Type B pancreatic cell (in vitro differentiated cells): Measurements from ENCODE around the gene CERKL. TPM values are rescaled to one million over a fixed set of nuclear protein-coding genes. Genes with fewer than 3 reads are reported as not detected.

Source experiments
- DNase-seq: peaks from one replicate; pipeline ENCODE4 v3.0.0; 2021; ENCODE audit warnings: mixed read lengths; ENCODE audit not compliant: unreplicated experiment; ENCODE audit errors: extremely low spot score
- H3K27ac Mint-ChIP-seq: 2 replicates; pipeline ENCODE4 v1.8.0; 2021; ENCODE audit warnings: mild to moderate bottlenecking, mixed read lengths
- H3K27me3 Mint-ChIP-seq: 2 replicates; pipeline ENCODE4 v1.8.0; 2021; ENCODE audit warnings: mixed read lengths
- H3K36me3 Mint-ChIP-seq: 2 replicates; pipeline ENCODE4 v1.8.0; 2021; ENCODE audit warnings: mixed read lengths
- H3K4me1 Mint-ChIP-seq: one replicate; pipeline ENCODE4 v1.8.0; 2021; ENCODE audit warnings: mixed read lengths; ENCODE audit not compliant: unreplicated experiment
- H3K4me3 Mint-ChIP-seq: 2 replicates; pipeline ENCODE4 v1.8.0; 2021; ENCODE audit warnings: mild to moderate bottlenecking, mixed read lengths
- H3K9me3 Mint-ChIP-seq: 2 replicates; pipeline ENCODE4 v1.8.0; 2021; ENCODE audit warnings: mixed read lengths
- total RNA-seq: library from RNA; stranded (reverse); gene quantifications from 2 replicates; pipeline ENCODE4 v1.2.1, GENCODE V29; 2021; ENCODE audit warnings: low replicate concordance
- TF ChIP-seq, protein P1 (sequence below): fragments of 200-600 bp; sonication (generic); conservative IDR thresholded peaks from 2 replicates; pipeline ENCODE4 v1.5.0; 2021; ENCODE audit warnings: antibody characterized with exemption, mild to moderate bottlenecking

The CERKL gene
- total RNA-seq, 1 donor from 2014 or later: 2.9 TPM

DNA sequence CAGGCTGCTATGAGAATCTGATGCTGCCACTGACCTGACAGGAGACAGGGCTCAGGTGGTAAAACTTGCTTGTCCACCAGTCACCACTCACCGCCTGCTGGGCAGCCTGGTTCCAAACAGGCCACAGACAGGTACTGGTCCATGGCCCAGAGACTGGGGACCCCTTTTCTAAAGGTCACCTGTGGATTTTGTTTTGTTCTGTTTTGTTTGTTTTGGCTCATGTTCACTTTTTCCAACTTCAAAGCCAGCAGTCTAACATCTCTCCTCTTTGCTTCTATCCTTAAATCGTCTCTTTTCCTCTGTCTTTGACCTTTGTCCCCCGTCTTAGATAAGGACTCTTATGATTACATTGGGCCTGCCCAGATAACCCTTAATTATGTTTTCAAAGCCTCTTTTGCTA is 3.3 kb upstream of the CERKL start:
- no peak overlapping the region for H3K27ac Mint-ChIP-seq
- no peak overlapping the region for H3K4me3 Mint-ChIP-seq
- peaks cover 54% of the 10 kb centered on the region for H3K27me3 Mint-ChIP-seq
- H3K36me3 Mint-ChIP-seq: no peaks in the 10 kb centered on the region
- H3K9me3 Mint-ChIP-seq: no peaks in the 10 kb centered on the region
- no peak for DNase-seq
- TF ChIP-seq, protein P1, sequence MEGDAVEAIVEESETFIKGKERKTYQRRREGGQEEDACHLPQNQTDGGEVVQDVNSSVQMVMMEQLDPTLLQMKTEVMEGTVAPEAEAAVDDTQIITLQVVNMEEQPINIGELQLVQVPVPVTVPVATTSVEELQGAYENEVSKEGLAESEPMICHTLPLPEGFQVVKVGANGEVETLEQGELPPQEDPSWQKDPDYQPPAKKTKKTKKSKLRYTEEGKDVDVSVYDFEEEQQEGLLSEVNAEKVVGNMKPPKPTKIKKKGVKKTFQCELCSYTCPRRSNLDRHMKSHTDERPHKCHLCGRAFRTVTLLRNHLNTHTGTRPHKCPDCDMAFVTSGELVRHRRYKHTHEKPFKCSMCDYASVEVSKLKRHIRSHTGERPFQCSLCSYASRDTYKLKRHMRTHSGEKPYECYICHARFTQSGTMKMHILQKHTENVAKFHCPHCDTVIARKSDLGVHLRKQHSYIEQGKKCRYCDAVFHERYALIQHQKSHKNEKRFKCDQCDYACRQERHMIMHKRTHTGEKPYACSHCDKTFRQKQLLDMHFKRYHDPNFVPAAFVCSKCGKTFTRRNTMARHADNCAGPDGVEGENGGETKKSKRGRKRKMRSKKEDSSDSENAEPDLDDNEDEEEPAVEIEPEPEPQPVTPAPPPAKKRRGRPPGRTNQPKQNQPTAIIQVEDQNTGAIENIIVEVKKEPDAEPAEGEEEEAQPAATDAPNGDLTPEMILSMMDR: no peak
- peaks cover 4% of the 10 kb centered on the region for H3K4me1 Mint-ChIP-seq

DNA sequence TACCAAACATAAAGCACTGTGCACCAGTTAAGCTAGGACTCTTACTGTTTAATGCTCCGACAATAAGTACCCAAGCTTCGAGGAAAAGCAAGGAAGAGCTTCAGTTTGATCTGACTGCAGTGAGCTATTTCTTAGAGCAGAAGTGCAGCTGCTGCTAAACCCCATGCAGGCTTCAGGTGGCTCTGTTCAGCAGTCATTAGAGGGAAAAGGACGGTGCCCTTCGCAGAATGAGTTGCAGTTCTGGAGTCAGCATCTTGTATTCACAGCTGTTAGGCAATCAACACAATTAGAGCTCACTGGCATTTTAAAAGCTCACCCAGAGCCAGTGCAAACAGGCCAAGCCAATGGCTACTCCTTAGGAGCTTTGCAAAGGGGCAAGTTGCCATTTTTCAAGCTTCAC is 1.5 kb upstream of the CERKL start:
- H3K27ac Mint-ChIP-seq: no peak overlapping the region
- H3K4me3 Mint-ChIP-seq: peak overlapping the region; percentile 65
- no peak for DNase-seq
- peaks cover 67% of the 10 kb centered on the region for H3K27me3 Mint-ChIP-seq
- no peaks in the 10 kb centered on the region for H3K36me3 Mint-ChIP-seq
- no peaks in the 10 kb centered on the region for H3K9me3 Mint-ChIP-seq
- H3K4me1 Mint-ChIP-seq: peaks cover 4% of the 10 kb centered on the region
- TF ChIP-seq, protein P1: no peak

DNA sequence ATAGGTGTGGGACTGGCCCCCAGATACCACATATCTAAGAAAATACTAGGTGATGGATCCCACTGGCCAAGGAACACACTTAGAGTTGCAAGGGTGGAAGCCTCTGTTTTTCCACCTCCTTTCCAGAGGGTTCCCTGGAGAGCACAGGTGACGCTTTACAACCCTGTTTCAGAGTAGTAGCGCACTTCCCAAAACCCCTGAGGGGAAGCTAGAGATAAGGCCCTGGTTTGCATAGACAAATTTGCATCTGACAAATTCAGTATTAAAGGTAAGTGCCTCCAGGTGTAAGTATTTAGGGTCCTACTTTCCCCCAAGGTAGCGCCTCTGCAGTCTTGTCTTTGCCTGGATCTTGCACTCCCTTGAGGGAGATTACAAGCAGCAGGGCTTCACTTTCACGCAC is 474 bp upstream of the CERKL start:
- Mint-ChIP-seq H3K9me3 (no peaks in the 10 kb centered on the region), H3K27me3 (peaks cover 74% of the 10 kb centered on the region), H3K4me1 (peaks cover 4% of the 10 kb centered on the region), H3K4me3 (peak overlapping the region; percentile 84), H3K27ac (no peak overlapping the region), H3K36me3 (no peaks in the 10 kb centered on the region)
- no peak for DNase-seq
- TF ChIP-seq, protein P1: no peak

DNA sequence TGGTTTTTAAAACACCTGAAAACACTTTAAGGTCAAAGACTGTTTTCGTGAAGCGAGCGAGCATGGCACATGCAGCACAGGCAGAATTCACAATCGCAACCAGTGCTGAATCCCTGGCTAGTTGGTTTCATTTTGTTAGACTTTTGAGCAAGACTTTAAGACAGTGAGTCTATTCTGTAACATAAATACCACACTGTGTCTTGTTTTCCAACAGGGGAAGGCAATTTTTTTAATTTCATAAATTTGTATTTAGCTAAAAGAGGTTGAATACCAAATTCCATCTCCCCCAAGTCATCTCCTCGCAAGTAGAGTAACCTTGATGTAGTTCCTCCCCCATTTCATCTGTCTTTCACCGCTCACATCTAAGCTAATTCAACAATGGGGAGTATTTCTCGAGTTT is 1.4 kb downstream of the CERKL start:
- no peaks in the 10 kb centered on the region for H3K36me3 Mint-ChIP-seq
- peak overlapping the region; percentile 90 for H3K4me3 Mint-ChIP-seq
- peak overlapping the region; percentile 32 for H3K27ac Mint-ChIP-seq
- peaks cover 4% of the 10 kb centered on the region for H3K4me1 Mint-ChIP-seq
- DNase-seq: no peak
- no peaks in the 10 kb centered on the region for H3K9me3 Mint-ChIP-seq
- peaks cover 81% of the 10 kb centered on the region for H3K27me3 Mint-ChIP-seq
- TF ChIP-seq, protein P1: no peak

DNA sequence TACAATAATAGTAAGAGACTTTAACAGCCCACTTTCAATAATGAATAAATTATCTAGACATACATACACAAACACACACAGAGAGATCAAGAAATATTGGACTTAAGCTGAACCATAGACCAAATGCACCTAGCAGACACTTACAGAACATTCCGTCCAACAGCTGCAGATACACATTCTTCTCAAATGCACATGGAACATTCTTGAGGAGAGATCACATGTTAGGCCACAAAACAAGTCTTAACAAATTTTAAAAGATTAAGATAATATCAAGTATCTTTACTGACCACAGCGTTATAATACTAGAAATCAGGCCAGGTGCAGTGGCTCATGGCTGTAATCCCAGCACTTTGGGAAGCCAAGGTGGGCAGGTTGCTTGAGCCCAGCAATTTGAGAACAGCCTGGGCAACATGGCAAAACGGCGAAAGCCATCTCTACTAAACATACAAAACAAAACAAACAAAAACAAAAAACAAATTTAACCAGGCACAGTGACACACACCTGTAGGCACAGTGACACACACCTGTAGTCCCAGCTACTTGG is 7.4 kb downstream of the CERKL start:
- no peaks in the 10 kb centered on the region for H3K36me3 Mint-ChIP-seq
- H3K4me3 Mint-ChIP-seq: no peak overlapping the region
- TF ChIP-seq, protein P1: no peak
- DNase-seq: no peak
- no peak overlapping the region for H3K27ac Mint-ChIP-seq
- H3K27me3 Mint-ChIP-seq: peaks cover 37% of the 10 kb centered on the region
- H3K4me1 Mint-ChIP-seq: no peaks in the 10 kb centered on the region
- H3K9me3 Mint-ChIP-seq: peaks cover 8% of the 10 kb centered on the region
